GM12875 (cell line): ENCODE results near the gene CRYL1.
"Not testable (repeated sequence)": the region's sequence is repeated elsewhere in the genome, so short reads cannot be mapped to it uniquely, and the experiment has no call there.

Experiments
- H3K4me3 ChIP-seq: one replicate; pipeline ENCODE4 v1.5.1; 2011; ENCODE audit warnings: low read depth, low read length, control low read depth
- TF ChIP-seq, protein P1 (sequence below): IDR thresholded peaks from 2 replicates; pipeline ENCODE4 v1.5.1; 2011; ENCODE audit warnings: low read depth, mild to moderate bottlenecking, control low read depth, inconsistent platforms, low read length, moderate library complexity, borderline replicate concordance; ENCODE audit not compliant: insufficient read depth

CRYL1 gene

GRCh38 chr13:20442375-20442774, 83.3 kb downstream of the CRYL1 start:
- no peak overlapping the region for H3K4me3 ChIP-seq
- TF ChIP-seq, protein P1, sequence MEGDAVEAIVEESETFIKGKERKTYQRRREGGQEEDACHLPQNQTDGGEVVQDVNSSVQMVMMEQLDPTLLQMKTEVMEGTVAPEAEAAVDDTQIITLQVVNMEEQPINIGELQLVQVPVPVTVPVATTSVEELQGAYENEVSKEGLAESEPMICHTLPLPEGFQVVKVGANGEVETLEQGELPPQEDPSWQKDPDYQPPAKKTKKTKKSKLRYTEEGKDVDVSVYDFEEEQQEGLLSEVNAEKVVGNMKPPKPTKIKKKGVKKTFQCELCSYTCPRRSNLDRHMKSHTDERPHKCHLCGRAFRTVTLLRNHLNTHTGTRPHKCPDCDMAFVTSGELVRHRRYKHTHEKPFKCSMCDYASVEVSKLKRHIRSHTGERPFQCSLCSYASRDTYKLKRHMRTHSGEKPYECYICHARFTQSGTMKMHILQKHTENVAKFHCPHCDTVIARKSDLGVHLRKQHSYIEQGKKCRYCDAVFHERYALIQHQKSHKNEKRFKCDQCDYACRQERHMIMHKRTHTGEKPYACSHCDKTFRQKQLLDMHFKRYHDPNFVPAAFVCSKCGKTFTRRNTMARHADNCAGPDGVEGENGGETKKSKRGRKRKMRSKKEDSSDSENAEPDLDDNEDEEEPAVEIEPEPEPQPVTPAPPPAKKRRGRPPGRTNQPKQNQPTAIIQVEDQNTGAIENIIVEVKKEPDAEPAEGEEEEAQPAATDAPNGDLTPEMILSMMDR, result no peak

DNA sequence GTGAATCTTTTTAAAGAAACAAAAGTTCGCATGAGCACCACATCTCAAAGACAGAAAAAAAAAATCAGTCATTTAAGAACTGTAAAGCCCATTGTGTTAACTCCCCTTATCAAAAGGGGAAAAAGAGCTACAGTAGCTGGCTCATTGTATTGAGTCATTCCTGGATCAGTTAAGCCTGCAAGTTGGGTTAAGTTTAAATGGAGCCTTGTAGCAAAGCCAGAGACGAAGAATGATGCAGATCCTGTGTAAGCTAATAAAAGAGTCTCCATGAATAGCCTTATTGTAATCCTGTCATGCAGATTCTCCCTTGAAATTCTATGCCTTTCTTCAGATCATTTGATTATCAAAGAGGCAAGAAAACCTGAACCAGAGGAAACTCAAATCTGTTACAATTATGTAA, 83.8 kb downstream of the CRYL1 start:
- no peak overlapping the region for H3K4me3 ChIP-seq
- TF ChIP-seq, protein P1, result no peak

DNA sequence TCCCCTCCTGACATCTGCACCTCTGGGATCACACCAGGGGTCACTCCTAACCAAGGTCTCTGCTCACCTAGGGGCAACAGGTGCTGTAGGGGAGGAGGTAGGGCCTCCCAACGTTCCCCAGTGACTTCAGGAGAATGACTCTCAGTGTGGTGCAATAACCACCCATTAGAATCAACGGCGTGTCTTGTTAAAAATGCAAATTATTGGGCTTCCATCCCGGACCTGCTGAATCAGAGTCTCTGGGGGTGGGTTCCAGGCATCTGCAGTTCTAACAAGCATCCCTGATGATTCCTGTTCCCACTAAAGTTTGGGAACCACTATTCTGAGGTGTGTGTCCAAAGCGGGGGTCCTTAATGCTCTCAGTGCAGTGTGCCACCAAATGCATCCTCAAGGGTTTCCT, 84.6 kb downstream of the CRYL1 start:
- H3K4me3 ChIP-seq, result no peak overlapping the region
- TF ChIP-seq, protein P1, result no peak

DNA sequence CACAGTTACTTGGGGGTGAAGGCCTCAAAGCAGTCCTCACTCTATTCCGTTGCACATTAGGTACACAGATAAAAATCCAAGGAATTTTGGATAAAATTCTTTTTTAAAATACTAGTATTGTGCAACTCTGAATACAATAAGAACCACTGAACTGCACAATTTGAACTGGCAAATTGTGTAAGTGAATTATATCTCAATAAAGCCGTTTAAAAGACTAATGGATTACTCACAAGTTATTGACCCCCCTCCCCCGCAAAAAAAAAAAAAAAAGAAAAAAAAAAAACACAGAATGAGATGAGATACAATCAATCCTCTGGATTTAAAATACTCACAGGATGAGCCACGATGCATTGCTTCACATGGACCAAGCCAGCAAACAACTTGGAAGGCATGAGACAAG, 86.4 kb downstream of the CRYL1 start:
- TF ChIP-seq, protein P1, result no peak
- H3K4me3 ChIP-seq, result no peak overlapping the region

DNA sequence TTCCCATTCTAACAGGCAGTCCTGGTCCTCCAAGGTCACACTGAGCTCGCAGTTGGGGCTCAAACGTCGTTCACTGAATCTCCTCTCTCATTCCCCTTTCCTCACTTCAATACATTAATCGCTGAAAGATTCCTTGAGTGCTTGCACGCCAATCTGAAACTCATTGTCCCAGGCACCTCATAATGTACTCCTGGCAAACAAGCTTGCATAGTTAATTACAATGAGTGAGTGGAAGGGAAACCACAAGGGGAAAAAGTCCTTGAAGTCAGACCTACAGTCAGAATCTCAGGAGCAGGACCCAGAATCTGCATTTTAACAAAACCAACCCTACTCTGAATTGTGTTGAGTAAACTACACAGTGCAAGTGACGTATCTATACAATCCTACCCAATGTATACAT, 86.9 kb downstream of the CRYL1 start:
- no peak overlapping the region for H3K4me3 ChIP-seq
- TF ChIP-seq, protein P1, result no peak

- TF ChIP-seq, protein P1, result no peak
- no peak overlapping the region for H3K4me3 ChIP-seq
Measured at GRCh38 chr13:20436505-20436904, 89.2 kb downstream of the CRYL1 start.

DNA sequence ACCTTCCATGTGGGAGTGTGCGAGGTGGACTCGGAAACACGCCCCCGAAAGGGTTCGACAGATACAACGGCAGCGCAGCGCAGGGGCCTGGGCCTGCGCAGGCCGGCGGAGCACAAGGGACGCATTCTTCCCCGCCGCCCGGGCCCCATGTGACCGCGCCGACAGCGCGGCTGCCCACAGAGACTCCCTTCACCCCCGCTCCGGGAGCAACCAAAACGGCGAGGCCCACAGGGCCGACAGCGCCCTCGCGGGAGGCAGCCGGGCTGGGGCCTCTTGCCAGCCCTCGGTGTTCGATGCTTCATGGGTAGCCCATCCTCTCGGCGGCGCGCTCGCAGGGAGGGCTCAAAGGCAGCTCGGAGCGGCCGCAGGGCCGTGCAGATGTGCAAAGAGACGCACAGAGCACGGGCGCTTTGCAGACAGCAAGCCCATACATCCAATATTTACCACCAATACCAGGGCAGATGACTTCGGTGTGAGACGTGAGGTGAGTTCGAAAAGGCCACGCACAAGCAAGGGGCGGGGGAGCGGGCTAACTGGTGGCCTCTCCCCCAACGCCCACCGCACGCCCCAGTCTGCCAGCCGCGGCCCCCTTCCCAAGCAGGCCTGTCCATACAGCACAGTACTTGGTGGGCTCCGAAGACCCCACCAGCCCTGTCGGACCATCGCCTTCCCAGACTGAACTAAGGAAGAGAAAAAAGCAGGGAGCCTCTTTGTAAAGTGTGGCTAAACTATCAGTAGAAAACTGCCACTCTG, 89.9 kb downstream of the CRYL1 start:
- TF ChIP-seq, protein P1, result no peak
- no peak overlapping the region for H3K4me3 ChIP-seq

- not testable (repeated sequence) for H3K4me3 ChIP-seq
Measured at GRCh38 chr13:20434210-20434609, 91.4 kb downstream of the CRYL1 start.
